HG02623 (cell line): Measurements from ENCODE around the gene SUSD5.

Source experiments
- ATAC-seq: cut with Tn5 transposase; IDR thresholded peaks from one replicate; pipeline ENCODE4 v1.9.1; 2021; ENCODE audit warnings: moderate library complexity; ENCODE audit not compliant: unreplicated experiment

SUSD5 gene

DNA sequence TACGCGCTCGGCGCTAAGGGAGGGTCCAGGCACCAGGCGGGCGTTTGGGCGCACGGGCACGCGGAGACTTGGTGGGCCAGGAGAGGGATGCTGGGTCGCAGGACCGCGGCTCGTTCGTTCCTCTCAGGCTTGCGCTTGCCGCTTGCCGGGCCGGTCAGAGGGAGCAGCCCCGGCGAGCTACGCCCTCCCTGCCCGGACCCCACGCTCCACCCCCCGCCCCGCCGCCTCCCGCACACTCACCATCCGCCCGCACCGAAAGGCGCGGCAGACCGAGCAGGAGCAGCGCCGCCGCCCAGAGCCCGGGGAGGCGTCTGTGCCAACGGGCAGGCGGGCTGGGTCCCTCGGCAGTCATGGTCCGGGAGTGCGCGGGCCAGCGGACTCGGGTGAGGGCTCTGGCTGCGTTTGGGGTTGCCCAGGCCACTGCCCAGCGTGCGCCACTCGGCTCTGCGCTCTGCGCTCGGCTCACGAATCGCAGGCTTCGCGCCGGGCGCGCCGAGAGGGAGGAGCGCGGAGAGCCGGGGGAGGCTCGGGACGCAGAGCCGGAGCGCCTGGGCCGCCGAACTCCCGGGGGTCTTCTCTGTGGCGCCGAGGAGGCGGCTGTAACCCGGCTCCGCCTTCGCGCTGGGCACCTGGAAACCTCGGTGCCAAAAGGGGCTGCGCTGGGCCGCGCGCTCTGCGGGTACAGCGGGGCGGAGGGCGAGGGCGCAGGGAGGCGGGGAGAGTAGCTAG, at the start of gene SUSD5:
Gene SUSD5, minus strand, starts transcription at position 365 of the 729 bp plus-strand sequence. Its CDS starts 13 bp downstream, at position 352.
- no peak for ATAC-seq

DNA sequence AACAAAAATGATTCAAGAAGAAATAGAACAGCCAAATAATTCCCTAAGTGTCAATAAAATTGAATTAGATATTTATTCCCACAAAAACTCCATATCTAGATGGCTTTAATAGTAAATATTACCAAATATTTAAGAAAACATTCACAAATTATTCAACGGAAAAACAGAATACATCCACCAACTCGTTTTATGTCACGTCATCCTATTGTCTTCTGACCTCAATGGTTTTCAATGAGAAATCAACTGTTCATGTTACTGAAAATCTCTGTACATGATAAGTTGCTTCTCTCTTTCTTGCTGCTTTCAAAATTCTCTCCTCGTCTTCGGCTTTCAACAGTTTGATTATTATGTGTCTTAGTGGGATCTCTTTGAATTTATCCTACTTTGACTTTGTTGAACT, 41.5 kb upstream of the SUSD5 start:
- ATAC-seq = no peak

DNA sequence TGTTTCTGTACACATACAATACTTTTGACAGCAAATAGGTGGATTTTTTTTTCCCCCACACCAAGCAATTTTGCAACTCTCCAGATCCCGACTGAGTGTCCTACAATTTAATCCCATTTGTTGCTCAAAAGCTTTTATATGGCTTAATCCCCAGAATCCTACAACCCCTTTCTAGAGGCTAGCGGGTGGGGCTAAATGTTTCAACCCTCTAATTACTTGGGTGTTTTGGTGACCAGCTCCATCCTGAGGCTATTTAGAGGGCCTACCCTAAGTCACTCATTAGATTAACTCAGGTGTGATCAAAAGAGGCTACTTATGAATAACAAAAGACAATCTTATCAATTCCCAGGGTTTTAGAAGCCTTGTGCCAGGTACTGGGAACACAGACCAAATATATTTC, 37.6 kb upstream of the SUSD5 start:
- no peak for ATAC-seq

DNA sequence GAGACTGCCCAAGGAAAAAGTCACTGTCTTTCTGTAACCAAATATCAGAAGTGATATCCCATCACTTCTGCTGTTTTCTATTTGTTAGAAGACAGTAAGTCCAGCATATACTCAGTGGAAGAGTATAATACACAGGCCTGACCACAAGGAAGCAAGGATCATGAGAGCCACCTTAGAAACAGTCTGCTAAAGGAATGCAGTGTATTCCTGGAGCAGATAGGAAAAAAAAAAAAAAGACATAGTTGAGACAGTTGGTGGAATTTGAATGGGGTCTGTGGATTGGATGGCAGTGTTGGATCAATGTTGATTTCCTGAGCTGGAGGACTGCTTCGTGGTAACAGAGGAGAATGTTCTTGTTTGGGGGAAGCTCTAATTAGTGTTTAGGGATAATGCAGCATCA, 32.1 kb upstream of the SUSD5 start:
- ATAC-seq = no peak

DNA sequence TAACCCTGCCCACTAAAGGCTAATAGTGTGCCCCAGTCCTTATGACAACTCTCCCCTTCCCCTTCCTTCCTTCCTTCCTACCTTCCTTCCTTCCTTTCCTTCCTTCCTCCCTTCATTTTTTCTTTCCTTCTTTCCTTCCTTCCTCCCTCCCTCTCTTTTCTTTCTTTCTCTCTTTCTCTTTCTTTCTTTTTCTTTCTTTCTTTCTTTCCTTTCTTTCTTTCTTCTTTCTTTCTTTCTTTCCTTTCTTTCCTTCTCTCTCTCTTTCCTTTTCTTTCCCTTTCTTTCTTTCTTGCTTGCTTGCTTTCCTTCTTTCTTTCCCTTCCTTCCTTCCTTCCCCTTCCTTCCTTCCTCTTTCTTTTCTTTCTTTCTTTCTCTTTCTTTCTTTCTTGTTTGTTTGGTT, 28.2 kb upstream of the SUSD5 start:
- no peak for ATAC-seq

DNA sequence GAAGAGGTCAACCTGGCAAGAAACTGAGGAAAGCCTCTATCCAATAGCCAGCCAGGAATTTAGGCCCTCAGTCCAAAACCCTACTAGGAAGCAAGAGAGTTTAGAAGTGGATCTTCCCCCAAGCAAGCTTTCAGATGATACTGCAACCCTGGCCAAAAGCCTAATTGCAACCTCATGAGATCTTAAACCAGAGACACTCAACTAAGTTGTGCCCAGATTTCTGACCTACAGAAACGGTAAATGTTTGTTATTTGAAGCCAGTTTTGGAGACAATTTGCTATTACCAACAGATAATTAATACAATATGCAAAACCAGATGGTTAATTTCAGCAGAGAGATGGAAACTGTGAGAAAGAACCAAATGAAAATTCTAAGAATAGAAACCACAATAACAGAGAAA, 21.7 kb upstream of the SUSD5 start:
- no peak for ATAC-seq

DNA sequence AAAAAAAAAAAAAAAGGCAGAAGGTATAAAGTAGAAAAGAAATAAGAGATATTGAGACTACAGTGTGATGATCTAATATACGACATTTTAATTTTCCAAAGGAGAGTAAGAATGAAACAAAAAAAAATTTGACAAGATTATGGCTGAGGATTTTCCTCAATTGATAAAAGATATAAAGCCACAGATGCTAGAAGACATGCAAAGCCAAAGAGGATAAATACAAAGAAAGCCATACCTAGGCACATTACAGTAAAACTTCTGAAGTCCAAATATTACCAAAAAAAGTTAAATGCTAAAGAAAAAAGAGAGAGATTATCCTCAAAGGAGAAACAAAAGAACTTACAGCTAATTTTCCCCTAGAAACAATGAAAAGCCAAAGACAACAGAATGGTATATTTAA, 20.3 kb upstream of the SUSD5 start:
- no peak for ATAC-seq

DNA sequence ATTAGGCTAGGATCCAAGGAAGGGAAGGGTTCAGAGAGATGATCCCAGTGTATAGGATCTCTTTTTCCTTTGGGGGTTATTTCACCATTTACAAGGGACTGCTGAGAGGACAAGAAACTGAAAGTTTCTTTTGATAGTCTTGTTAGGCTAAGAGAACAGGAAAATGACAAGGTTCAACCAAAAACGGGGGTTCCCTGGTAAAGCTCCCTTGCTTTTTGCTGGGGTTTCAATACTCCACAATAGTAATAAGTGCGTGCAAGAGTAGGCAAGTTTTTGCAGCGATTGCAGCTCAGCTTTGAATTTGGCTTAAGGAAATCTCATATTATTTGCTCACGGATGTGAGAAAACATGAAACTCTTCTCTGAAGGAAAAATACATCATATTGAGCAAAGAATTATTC, 18.8 kb upstream of the SUSD5 start:
- no peak for ATAC-seq

DNA sequence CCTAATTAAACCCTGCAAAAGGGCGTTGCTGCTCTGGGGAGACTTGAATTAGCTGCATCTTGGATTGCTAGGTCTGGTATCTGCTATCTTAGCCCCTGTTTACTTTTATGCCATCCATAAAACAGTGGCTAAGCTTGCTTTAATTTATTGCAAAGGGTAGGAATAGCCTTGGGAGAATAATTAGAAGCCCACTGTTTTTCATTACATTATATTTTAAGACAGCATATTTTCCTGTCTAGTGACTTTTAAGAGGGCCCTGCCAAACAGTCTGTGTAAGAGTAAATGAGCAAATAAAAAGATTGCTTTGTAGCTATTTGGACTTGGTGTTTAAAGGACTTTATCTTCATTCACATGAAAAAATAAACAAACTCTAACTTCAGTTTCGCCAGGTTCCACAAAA, 17.4 kb upstream of the SUSD5 start:
- ATAC-seq = no peak

DNA sequence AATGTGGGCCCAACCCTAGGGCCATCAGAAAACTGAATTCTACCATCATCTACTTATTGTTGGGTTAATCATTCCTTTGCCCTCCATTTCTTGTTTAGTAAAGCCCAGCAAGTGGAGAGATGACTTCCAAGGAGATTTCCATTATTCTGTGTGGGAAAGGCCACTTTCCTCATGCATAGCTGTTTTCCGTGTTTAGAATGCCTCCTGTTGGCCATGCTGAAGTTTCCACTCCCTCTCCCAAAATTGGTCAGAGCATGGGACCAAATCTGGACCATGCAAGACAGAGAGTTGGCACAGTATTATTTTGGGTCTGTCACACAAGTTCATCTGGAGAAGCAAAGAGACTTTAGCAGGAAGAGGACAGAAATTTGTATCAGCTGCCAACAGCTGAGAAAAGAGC, 15.3 kb upstream of the SUSD5 start:
- no peak for ATAC-seq

DNA sequence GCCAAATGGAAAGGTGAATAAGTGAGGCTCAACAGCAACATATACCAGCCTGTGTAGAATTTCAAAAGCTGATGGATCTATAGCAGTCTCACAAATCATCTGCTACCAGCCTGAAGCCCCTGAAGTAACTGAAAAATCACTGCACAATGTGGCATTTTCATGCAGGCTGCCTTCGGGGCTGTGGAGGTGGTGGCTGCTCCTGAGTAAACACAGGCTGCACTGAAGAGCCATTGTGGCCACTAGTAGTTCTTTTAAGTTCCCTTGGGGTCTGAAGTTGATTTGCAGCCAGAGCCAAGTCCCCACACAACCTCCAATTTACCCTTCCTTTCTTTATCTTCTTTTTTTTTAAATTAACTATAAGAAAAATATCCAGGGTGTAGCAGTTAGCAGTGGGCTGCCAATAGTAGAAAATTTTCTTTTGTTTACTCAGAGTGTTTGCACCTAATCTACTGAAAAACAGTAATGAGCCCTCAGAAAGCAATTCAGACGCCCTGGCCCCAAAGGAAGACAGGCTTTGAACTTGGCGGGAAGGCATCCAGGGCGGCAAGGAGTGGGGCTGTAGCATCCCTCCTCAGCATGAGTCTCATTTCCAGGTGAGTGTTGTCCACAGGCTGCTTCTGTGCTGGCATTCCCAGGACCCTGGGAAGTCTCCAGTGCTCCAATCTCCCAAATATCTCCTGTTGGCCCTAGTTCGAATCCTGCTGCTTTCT, 13.3 kb upstream of the SUSD5 start:
- no peak for ATAC-seq

DNA sequence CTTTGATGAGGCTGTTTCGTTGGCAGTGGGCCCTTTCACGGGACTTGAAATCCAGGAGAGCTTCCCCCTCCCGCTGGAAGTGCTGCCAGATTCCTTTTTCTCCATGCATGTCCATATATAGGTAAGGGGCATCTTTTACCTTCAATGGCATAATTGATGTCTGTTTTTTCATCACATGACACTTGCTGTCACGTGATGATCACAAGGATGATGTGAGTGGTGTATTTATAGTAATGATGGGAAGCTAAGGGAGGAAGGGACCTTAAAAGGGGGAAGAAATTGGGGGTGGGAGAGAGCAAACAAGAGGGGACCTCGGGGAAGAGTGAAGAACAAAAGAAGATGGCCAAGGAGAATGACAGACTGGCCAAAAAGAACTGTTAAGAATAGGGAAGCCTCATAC, 11.3 kb upstream of the SUSD5 start:
- ATAC-seq = no peak

DNA sequence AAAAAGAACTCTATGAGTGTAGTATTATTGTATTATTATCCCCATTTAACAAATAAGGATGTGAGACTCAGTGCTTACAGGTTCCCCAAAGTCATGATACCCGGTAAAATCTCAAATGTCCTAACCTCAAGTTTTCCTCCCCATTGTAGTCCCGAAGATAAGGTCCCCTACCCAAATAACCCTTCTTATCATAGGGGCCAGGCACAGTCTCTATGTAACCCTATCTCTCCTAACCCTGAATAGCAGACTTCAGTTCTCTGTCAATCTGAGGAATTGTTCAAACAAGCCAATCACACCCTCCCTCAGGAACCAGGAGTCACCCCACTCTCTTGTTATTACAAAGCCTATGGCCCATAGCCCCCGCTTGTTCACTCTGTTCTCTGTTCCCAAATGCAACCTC, 10.5 kb upstream of the SUSD5 start:
- ATAC-seq = no peak

DNA sequence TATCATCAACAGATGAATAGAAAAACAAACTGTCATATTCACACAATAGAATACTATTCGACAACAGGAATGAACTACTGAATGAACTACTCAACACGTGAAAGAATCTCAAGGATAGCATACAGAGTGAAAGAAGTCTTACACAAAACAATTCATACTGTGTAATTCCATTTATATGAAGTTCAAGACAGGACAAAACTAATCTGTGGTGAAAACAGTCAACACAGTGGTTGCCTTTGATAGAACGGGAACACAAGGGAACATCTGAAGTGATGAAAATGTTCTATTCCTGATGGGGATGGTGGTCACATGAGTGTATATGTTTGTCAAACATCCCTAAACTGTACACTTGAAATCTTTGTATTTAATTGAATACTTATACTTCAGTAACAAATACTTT, 2.6 kb upstream of the SUSD5 start:
- no peak for ATAC-seq

DNA sequence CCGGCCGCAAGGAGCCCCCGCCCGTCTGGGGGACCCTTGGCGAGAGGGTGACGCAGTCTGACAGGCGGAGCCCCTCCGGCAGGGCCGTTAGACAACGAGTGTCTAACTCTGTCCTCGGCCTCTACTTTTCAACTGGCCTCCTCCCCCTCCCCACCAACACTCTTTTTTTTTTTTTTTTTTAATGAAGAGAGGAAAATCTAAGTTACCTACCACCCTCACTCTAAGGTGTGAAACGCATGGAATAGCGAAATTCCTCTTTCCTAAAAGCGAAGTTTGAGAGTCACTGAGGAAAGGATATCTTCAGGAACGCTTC, 521 bp upstream of the SUSD5 start:
- no peak for ATAC-seq

DNA sequence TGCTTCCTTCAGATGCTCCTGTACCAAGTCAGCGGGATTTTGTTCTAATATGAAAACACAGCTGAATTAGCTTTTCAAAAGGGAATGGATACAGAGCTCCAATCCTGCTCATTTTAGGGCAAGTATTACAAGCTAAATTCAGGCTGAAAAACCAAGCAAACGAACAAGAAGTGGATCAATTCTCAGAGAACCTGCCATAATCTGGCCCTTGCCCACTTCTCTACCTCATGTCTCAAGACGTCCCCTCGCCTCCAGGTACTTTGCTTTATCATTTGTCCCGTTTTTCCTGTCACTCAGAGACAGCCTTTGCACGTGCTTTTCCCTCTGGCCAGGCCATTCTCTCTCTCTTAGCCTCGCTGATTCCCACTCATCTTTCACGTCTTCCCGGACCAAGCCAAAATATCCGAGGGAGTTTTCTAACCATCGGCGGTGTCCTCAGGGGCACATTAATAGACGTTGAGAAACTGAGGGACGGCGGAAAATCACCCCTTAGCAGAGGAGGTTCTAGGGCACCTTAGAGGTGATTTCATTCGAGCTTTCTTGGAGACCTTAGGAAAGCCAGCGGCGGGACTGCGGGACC, 654 bp downstream of the SUSD5 start:
- no peak for ATAC-seq

DNA sequence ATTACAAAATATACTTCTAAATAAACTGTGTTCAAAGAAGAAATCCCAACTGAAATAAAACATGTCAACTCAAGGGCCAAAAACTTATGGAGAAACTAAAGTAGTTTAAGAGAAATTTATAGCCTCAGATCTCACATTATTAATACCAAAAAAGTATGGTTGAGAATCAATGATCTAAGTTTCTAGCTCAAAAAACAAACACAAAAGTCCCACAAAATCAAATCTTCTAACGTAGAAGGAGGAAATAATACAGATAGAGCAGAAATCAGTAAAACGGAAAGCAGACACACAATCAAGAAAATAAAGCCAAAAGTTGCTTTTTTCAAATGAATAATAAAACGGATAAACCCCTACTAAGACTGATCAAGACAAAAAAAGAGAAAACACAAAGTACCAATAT, 2.9 kb downstream of the SUSD5 start:
- no peak for ATAC-seq

DNA sequence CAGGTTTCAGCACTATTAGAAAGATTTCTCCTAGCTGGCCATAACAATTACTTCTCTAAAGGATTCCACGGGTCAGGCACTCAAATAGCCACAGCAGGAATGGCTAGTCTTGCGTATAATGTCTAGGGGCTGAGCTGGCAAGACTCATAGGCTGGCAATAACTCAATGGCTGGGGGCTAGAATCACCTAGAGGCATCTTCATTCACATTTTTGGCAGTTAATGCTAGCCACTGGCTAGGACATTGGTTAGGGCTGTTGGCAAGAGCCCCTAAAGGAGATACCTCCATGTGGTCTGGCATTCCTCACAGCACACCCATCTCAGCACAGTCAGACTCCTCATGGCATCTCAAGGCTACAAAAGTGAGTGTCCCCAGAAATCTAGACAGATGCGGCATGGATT, 6.2 kb downstream of the SUSD5 start:
- no peak for ATAC-seq

DNA sequence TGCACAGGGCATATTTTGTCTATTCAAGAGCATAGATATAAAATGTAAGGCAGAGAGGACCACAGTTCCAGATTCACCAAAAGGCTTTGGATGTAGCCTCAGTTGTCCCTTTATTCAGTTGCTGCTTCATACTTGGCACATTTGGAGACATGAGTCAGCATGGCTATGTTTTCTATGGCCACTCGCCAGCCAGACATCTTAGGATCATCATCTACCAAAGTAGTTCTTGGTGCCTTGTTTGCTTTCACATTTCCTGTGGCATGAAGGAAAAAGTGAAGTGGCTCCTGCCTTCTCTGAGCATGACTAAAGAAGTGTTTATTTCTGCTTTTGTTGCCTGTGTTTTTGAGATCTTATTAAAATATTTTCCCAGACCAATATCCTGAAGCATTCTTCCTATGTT, 7.2 kb downstream of the SUSD5 start:
- ATAC-seq = no peak

DNA sequence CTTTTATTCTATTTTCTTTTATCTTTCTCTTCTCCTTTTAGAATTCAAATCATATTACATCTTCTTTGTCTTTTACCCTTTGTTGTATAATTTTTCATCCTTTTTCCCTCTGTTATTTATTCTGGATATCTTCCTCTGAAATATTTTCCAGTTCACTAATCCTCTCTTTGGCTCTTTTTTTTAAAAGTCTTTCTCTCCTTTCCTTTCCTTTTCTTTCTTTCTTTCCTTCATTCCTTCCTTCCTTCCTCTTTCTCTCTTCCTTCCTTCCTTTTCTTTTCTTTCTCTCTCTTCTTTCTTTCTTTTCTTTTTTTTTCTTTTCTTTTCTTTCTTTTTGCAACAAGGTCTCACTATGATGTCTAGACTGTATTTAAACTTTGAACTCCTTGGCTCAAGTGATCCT, 9.3 kb downstream of the SUSD5 start:
- ATAC-seq = no peak

DNA sequence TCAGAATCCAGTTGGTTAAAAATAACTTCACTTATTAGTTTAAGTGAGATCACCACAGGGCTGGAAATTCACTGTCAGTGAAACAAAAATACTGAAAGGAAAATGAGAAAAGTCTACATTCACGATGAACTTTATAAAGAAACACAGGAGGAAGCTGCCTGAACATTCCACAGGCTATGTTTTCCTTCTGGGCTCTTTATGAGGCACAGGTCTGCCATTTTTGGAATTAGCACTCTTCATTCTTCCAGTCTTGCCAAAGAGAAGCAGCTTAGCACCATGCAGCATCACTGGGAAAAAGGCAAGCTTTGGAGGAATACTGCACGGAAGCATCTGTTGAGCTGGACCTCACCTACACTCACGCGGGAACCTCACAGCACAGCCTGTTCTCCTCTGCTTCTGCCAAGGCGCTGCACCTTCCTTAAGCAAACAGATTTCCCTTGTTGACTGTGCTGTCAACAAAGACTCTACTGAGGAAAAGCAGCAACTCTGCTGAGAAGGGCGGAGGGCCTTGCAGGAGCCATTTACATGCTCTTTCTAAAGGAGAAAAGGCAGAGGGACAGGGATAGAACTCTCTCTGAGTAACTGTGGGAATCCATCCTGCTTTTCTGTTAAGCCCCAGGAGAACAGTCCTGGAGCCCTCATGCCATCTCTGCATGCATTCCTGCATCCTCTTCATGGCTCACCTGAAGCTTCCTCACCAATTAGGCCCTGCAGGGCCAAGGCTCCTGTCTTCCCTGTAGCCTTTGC, 15.7 kb downstream of the SUSD5 start:
- no peak for ATAC-seq

DNA sequence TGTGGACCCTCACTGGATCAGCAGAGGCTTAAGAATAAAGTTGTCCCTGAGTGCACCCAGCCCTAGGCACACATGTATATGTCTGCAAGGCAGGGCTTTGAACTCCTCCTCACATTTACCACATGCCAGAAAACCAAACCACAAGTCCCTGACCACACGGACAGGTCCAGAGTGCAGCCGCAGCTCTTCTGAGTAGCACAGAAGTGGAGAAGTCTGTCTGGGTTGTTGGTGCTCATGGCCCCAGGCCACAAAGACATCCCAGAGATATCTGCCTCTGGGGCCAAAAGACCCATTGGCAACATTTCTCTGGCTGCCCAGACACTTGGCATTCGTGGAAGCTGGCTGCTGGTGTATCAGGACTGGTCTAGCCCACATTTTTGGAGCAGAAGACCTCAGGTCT, 17.4 kb downstream of the SUSD5 start:
- ATAC-seq = no peak
